DMS 273 (cell line): Measurements from ENCODE around the gene TNNI3K.

Experiments used
- DNase-seq: peaks from one replicate; lab custom pipeline; 2025; ENCODE audit not compliant: unreplicated experiment; lab: John Stamatoyannopoulos, UW

Gene TNNI3K

DNA sequence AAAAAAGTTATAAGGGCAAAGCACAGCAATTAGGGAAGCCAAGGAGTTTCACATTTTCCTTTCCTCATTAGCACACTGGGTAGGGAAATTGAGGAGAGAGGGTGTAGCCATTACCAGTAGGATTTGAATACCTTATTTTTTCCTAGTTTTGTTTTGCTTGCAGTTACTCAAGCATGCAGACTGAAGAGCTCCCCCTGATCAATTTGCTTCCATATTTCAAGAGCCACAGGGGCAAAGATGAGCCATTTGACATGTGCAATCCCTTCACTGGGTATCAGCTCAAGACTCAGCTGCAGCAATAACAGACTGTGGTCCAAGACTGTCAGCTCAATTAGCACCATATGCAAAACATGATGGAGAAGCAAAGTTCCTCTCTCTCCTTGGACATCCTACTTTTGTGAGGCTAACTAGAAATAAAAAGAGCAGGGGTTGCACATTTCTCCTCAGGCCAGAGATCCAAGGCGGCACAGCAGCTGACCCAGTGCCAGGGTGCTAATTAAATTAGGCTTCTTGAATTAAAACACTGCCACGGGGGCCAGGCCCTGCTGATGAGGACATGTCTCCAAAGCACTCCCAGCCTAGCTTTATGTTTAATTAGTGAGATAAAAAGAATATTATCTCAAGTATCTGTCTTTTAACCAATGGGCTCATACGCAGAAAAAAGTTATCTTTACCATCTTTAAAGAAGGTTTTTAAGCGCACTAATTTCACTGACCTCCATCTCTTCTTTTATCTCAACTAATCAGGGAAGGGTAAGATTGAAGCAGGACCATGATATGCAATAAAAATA is 314.0 kb downstream of the TNNI3K start:
- no peak for DNase-seq

DNA sequence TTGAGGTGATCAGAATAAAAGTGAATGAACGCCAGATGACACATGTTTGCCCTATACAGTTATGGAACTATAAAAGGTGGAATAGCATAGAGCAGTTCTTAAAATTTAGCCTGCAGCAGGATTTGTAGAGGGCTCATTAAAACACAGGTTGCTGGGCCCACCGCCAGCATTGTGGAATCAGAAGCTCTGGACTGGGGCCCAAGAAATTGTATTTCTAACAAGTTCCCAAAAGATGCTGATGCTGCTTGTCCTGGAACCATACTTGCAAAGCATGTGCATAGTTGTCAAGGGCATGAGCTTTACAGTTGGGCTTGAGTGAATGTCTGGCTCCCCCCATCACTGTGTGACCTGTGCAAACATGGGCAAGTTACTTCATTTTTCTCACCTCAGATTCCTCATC is 314.7 kb downstream of the TNNI3K start:
- peak; percentile 41 for DNase-seq

- DNase-seq = peak; percentile 94
Measured at GRCh38 chr1:74570797-74571492, 335.8 kb downstream of the TNNI3K start.

- DNase-seq = peak; percentile 68
Measured at GRCh38 chr1:74571493-74571800, 336.3 kb downstream of the TNNI3K start.

DNA sequence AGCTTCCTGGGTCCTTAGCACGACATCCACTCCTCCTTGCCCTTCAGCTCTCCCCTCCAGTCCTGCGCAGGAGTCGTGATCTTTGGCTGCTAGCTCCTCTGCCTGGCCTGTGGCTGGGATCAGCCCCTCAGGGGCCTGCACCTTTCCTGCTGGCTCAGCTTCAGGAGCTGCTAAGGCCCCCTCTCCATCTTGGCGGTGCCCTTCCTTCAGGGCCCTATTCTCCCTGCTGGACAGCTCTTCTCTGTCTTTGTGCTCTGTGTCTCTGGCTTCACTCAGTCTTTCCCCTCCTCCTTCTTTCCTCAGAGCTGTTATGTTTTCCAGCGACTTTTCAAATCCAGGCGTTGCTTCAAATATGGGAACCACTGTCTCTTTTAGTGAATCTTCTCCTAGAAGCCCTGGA is 336.7 kb downstream of the TNNI3K start:
- DNase-seq = no peak

DNA sequence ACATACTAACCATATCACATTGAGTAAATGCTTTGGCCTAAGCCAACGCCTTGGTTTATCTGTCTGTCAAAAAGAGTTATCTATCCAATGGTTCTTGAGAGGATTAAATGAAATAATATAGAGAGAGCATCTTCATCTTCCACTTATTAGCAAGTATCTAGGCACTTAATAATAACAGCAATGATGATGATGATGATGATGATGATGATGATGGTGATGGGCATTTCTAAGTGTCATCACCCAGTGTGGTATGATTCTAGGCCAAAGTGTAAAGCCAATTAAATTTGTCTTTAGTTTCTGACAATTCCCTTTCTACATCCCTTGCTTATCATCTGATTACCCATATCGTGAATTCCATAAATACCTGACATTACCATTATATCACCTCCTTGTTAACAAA is 342.9 kb downstream of the TNNI3K start:
- no peak for DNase-seq

- no peak for DNase-seq
Measured at GRCh38 chr1:74579425-74579824, 344.2 kb downstream of the TNNI3K start.

- no peak for DNase-seq
Measured at GRCh38 chr1:74583397-74583796, 348.2 kb downstream of the TNNI3K start.

- no peak for DNase-seq
Measured at GRCh38 chr1:74584185-74584584, 349.0 kb downstream of the TNNI3K start.

GRCh38 chr1:74586253-74586897 is 351.2 kb downstream of the TNNI3K start:
- no peak for DNase-seq

GRCh38 chr1:74587888-74588287 is 352.7 kb downstream of the TNNI3K start:
- no peak for DNase-seq

- no peak for DNase-seq
Measured at GRCh38 chr1:74590288-74590687, 355.1 kb downstream of the TNNI3K start.

DNA sequence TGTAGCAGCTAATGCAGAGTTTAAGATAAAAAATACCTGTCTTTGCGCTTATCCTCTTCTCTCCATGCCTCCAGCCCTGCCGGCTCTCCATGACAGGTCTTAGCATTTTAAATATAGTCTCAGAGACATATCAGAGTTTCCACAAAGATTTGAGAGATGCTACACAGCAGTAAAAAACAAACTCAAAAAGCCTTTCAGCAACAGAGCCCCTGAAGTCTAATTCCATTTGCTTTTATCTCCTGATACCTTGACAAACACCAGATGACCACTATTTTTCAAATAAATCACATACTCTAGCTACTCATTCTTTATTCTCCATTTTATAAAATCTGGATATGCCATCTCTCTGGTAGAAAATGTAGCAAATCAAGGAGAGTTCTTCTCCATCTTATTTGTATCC is 356.8 kb downstream of the TNNI3K start:
- DNase-seq = no peak

- DNase-seq = no peak
Measured at GRCh38 chr1:74592580-74593355, 357.6 kb downstream of the TNNI3K start.
